UCSD-AML1 (cell line): ENCODE measurements around the gene ATXN1.
A peak's percentile ranks its signal among the peaks of the same experiment; 100 is the strongest.

Experiments
- DNase-seq: peaks from one replicate; lab custom pipeline; 2025; ENCODE audit not compliant: unreplicated experiment; lab: John Stamatoyannopoulos, UW

ATXN1 gene

GRCh38 chr6:16783952-16784565 is 22.8 kb upstream of the ATXN1 start:
- no peak for DNase-seq

GRCh38 chr6:16783509-16783908 is 22.2 kb upstream of the ATXN1 start:
- DNase-seq, result no peak

GRCh38 chr6:16782278-16782677 is 21.0 kb upstream of the ATXN1 start:
- no peak for DNase-seq

GRCh38 chr6:16781348-16782169 is 20.3 kb upstream of the ATXN1 start:
- no peak for DNase-seq

GRCh38 chr6:16778521-16778920 is 17.3 kb upstream of the ATXN1 start:
- DNase-seq, result no peak

GRCh38 chr6:16777794-16778193 is 16.5 kb upstream of the ATXN1 start:
- DNase-seq, result no peak

GRCh38 chr6:16776394-16777017 is 15.2 kb upstream of the ATXN1 start:
- no peak for DNase-seq

- no peak for DNase-seq
These were observed 13.2 kb upstream of the ATXN1 start for GRCh38 chr6:16774437-16774836.

- DNase-seq, result no peak
These were observed 12.1 kb upstream of the ATXN1 start for GRCh38 chr6:16773362-16773761.

- DNase-seq, result peak; percentile 72
These were observed 9.7 kb upstream of the ATXN1 start for GRCh38 chr6:16770701-16771569.

- no peak for DNase-seq
These were observed 8.7 kb upstream of the ATXN1 start for GRCh38 chr6:16769986-16770376.

- peak; percentile 42 for DNase-seq
These were observed 8.1 kb upstream of the ATXN1 start for GRCh38 chr6:16769131-16769985.

GRCh38 chr6:16768477-16768830 is 7.2 kb upstream of the ATXN1 start:
- DNase-seq, result no peak

GRCh38 chr6:16767765-16768476 is 6.7 kb upstream of the ATXN1 start:
- no peak for DNase-seq

- no peak for DNase-seq
These were observed 5.8 kb upstream of the ATXN1 start for GRCh38 chr6:16766836-16767745.

GRCh38 chr6:16766043-16766536 is 4.8 kb upstream of the ATXN1 start:
- DNase-seq, result no peak

- no peak for DNase-seq
These were observed 4.0 kb upstream of the ATXN1 start for GRCh38 chr6:16765235-16765634.

- DNase-seq, result no peak
These were observed 3.1 kb upstream of the ATXN1 start for GRCh38 chr6:16764188-16764950.
